Adipose tissue (tissue), 3 donors: Measurements from ENCODE around the gene C20orf204. TPM values are rescaled to one million over a fixed set of nuclear protein-coding genes. Genes with fewer than 3 reads are reported as not detected.
"Not testable (repeated sequence)": the region's sequence is repeated elsewhere in the genome, so short reads cannot be mapped to it uniquely, and the experiment has no call there.

ENCODE experiments used
- H3K27ac ChIP-seq: one replicate; pipeline ENCODE4 v1.5.1; 2013; ENCODE audit warnings: low read depth, low read length
- WGBS, 3 donors: extraction: QIAGEN DNeasy Blood & Tissue Kit; methylation state at CpG; one replicate each; pipeline ENCODE4 v1.1.7; 2013; 5-methylcytosine and 5-hydroxymethylcytosine counted together
- polyA plus RNA-seq, 3 donors: library from polyadenylated mRNA; stranded (reverse); fragments of 200-250 nt; gene quantifications; one replicate each; pipeline ENCODE4 v1.2.3, GENCODE V29; 2013
- donor health status: healthy with polysubstance abuse.
- donor health status: Bipolar disorder and iron deficiency.
- donor health status: healthy.

Gene C20orf204
- polyA plus RNA-seq, result under 1 TPM; 0.56 to 0.58 (median 0.56) TPM

- H3K27ac ChIP-seq, result no peak within 1 kb of the TSS
- WGBS, 3 donors, result 60 to 83% (median 75%) methylated on average over 10 of the region's 10 CpGs
Observed at GRCh38 chr20:64035933-64036345, at the start of gene C20orf204. TSS of gene C20orf204 (plus strand) at chr20:64036182. CDS start at chr20:64036324, 142 bp downstream.

- no peak overlapping the region for H3K27ac ChIP-seq
- WGBS, 3 donors, result 87 to 94% (median 90%) methylated on average over 11 to 12 of the region's 12 CpGs
Observed at GRCh38 chr20:64000906-64001305, 35.1 kb upstream of the C20orf204 start.

- 59 to 83% (median 76%) methylated on average over 11 of the region's 11 CpGs for WGBS, 3 donors
- H3K27ac ChIP-seq, result no peak overlapping the region
Observed at GRCh38 chr20:64001607-64002011, 34.4 kb upstream of the C20orf204 start.

GRCh38 chr20:64003960-64004725, 31.8 kb upstream of the C20orf204 start:
- WGBS, 3 donors, result 74 to 78% (median 78%) methylated on average over 7 of the region's 7 CpGs
- no peak overlapping the region for H3K27ac ChIP-seq

GRCh38 chr20:64005394-64005793, 30.6 kb upstream of the C20orf204 start:
- no peak overlapping the region for H3K27ac ChIP-seq
- WGBS, 3 donors, result 79 to 81% (median 79%) methylated on average over 6 of the region's 6 CpGs

GRCh38 chr20:64006490-64006889, 29.5 kb upstream of the C20orf204 start:
- no peak overlapping the region for H3K27ac ChIP-seq
- WGBS, 3 donors, result 78 to 84% (median 81%) methylated on average over 10 of the region's 10 CpGs

- no peak overlapping the region for H3K27ac ChIP-seq
- WGBS, 3 donors, result 84 to 98% (median 92%) methylated on average over 3 of the region's 3 CpGs
Observed at GRCh38 chr20:64006902-64007301, 29.1 kb upstream of the C20orf204 start.

- no peak overlapping the region for H3K27ac ChIP-seq
- WGBS, 3 donors, result 86 to 92% (median 89%) methylated on average over 13 of the region's 13 CpGs
Observed at GRCh38 chr20:64009811-64010387, 26.1 kb upstream of the C20orf204 start.

- 79 to 92% (median 90%) methylated on average over 8 of the region's 8 CpGs for WGBS, 3 donors
- H3K27ac ChIP-seq, result no peak overlapping the region
Observed at GRCh38 chr20:64010711-64011237, 25.2 kb upstream of the C20orf204 start.

GRCh38 chr20:64011366-64011779, 24.6 kb upstream of the C20orf204 start:
- 95 to 97% (median 97%) methylated on average over 16 of the region's 16 CpGs for WGBS, 3 donors
- no peak overlapping the region for H3K27ac ChIP-seq

GRCh38 chr20:64012385-64013154, 23.4 kb upstream of the C20orf204 start:
- not testable (repeated sequence) for H3K27ac ChIP-seq
- 85 to 94% (median 90%) methylated on average over 9 to 11 of the region's 20 CpGs for WGBS, 3 donors

- WGBS, 3 donors, result 80 to 83% (median 82%) methylated on average over 2 of the region's 2 CpGs
- H3K27ac ChIP-seq, result no peak overlapping the region
Observed at GRCh38 chr20:64015635-64016034, 20.3 kb upstream of the C20orf204 start.

- WGBS, 3 donors, result 95% methylated on average over 36 of the region's 36 CpGs
- H3K27ac ChIP-seq, result no peak overlapping the region
Observed at GRCh38 chr20:64021124-64021975, 14.6 kb upstream of the C20orf204 start.

GRCh38 chr20:64022671-64023360, 13.2 kb upstream of the C20orf204 start:
- no peak overlapping the region for H3K27ac ChIP-seq
- WGBS, 3 donors, result 96 to 98% (median 96%) methylated on average over 17 of the region's 17 CpGs

- 84 to 94% (median 89%) methylated on average over 15 of the region's 15 CpGs for WGBS, 3 donors
- H3K27ac ChIP-seq, result no peak overlapping the region
Observed at GRCh38 chr20:64023361-64024140, 12.4 kb upstream of the C20orf204 start.

- WGBS, 3 donors, result 83 to 94% (median 92%) methylated on average over 17 of the region's 17 CpGs
- no peak overlapping the region for H3K27ac ChIP-seq
Observed at GRCh38 chr20:64024141-64024990, 11.6 kb upstream of the C20orf204 start.
